Measurements from ENCODE around the gene RAD23A. TPM values are rescaled to one million over a fixed set of nuclear protein-coding genes. Genes with fewer than 3 reads are reported as not detected.

Gene RAD23A
- total and polyA plus RNA-seq, 10 of the 15 experiments (the other 5 are each of a cell fraction or from before 2014, with no cell fraction given): 8.8 to 198 (median 119) TPM

DNA sequence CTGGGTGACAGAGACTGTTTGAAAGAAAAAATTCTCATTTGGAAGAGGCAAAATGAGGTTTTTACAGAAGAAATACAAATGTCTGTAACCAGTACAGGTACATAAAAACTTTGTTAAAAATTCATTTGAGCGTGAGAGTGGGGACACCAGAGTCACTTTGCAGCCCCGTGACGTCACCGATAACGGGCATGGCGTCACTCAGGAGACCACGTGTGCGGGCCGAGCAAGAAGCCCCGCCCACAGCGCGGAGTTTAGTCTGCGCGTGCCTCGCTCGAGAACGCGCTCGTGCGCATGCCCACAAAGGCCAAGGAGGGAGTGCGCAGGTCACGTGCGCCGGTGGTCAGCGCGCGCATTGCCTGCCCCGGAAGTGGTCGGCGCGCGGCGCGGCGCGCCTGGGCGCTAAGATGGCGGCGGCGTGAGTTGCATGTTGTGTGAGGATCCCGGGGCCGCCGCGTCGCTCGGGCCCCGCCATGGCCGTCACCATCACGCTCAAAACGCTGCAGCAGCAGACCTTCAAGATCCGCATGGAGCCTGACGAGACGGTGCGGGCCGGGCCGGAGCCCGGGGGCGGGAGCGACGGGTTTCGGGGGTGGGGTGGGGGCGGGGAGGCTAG lies at the start of gene RAD23A (continued):
- TF ChIP-seq, protein P1, sequence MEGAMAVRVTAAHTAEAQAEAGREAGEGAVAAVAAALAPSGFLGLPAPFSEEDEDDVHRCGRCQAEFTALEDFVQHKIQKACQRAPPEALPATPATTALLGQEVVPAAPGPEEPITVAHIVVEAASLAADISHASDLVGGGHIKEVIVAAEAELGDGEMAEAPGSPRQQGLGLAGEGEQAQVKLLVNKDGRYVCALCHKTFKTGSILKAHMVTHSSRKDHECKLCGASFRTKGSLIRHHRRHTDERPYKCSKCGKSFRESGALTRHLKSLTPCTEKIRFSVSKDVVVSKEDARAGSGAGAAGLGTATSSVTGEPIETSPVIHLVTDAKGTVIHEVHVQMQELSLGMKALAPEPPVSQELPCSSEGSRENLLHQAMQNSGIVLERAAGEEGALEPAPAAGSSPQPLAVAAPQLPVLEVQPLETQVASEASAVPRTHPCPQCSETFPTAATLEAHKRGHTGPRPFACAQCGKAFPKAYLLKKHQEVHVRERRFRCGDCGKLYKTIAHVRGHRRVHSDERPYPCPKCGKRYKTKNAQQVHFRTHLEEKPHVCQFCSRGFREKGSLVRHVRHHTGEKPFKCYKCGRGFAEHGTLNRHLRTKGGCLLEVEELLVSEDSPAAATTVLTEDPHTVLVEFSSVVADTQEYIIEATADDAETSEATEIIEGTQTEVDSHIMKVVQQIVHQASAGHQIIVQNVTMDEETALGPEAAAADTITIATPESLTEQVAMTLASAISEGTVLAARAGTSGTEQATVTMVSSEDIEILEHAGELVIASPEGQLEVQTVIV (IDR thresholded peaks at IDR 0.05; ENCODE audit: borderline replicate concordance, partially characterized antibody): no peak
- peak; percentile 72 for TF ChIP-seq HCFC1 (IDR thresholded peaks at IDR 0.05; ENCODE audit: low read length)
- no peak for TF ChIP-seq YBX1 (IDR thresholded peaks at IDR 0.05)
- TF ChIP-seq IRF4 (IDR thresholded peaks at IDR 0.05; ENCODE audit: low read depth, low read length): 0 out of 2 replicates have a peak, but pooled peaks have one; percentile 10
- TF ChIP-seq SIN3A (IDR thresholded peaks at IDR 0.05; ENCODE audit: low read depth, low read length): peak; percentile 84; the same call in 1 of the 2 replicates
- 0 out of 2 replicates have a peak, but pooled peaks have one; percentile 29 for TF ChIP-seq TARDBP (IDR thresholded peaks at IDR 0.05; ENCODE audit: borderline replicate concordance)
- TF ChIP-seq, protein P2, sequence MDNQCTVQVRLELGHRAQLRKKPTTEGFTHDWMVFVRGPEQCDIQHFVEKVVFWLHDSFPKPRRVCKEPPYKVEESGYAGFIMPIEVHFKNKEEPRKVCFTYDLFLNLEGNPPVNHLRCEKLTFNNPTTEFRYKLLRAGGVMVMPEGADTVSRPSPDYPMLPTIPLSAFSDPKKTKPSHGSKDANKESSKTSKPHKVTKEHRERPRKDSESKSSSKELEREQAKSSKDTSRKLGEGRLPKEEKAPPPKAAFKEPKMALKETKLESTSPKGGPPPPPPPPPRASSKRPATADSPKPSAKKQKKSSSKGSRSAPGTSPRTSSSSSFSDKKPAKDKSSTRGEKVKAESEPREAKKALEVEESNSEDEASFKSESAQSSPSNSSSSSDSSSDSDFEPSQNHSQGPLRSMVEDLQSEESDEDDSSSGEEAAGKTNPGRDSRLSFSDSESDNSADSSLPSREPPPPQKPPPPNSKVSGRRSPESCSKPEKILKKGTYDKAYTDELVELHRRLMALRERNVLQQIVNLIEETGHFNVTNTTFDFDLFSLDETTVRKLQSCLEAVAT (IDR thresholded peaks at IDR 0.05): 0 out of 2 replicates have a peak, but pooled peaks have one; percentile 60
- TF ChIP-seq CREB1 (IDR thresholded peaks at IDR 0.05; ENCODE audit: low read depth): peak; percentile 99
- peak; percentile 97 for TF ChIP-seq MXI1 (IDR thresholded peaks at IDR 0.05; ENCODE audit: low read depth, low read length)
- TF ChIP-seq MEF2A (IDR thresholded peaks at IDR 0.05; ENCODE audit: insufficient read depth, low read depth, low read length): no peak
- TF ChIP-seq RBBP5 (conservative IDR thresholded peaks at IDR 0.05): no peak
- no peak; the same call in 1 of the 2 replicates for TF ChIP-seq FOXM1 (IDR thresholded peaks at IDR 0.05; ENCODE audit: low read depth, low read length)
- TF ChIP-seq RCOR1 (conservative IDR thresholded peaks at IDR 0.05; ENCODE audit: low read depth, low read length): 0 out of 2 replicates have a peak, but pooled peaks have one; percentile 82
- no peak for TF ChIP-seq ZNF207 (IDR thresholded peaks at IDR 0.05; ENCODE audit: borderline replicate concordance)
- TF ChIP-seq, protein P3, sequence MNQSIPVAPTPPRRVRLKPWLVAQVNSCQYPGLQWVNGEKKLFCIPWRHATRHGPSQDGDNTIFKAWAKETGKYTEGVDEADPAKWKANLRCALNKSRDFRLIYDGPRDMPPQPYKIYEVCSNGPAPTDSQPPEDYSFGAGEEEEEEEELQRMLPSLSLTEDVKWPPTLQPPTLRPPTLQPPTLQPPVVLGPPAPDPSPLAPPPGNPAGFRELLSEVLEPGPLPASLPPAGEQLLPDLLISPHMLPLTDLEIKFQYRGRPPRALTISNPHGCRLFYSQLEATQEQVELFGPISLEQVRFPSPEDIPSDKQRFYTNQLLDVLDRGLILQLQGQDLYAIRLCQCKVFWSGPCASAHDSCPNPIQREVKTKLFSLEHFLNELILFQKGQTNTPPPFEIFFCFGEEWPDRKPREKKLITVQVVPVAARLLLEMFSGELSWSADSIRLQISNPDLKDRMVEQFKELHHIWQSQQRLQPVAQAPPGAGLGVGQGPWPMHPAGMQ (IDR thresholded peaks at IDR 0.05; ENCODE audit: borderline replicate concordance): no peak
- no peak for TF ChIP-seq ETV6 (conservative IDR thresholded peaks at IDR 0.05 in 1 of 2, IDR thresholded peaks at IDR 0.05 in 1 of 2; ENCODE audit: borderline replicate concordance in 1 of 2, low read depth in 1 of 2)
- TF ChIP-seq RAD21 (IDR thresholded peaks at IDR 0.05; ENCODE audit: insufficient read depth, low read depth, low read length): no peak
- TF ChIP-seq, protein P4, sequence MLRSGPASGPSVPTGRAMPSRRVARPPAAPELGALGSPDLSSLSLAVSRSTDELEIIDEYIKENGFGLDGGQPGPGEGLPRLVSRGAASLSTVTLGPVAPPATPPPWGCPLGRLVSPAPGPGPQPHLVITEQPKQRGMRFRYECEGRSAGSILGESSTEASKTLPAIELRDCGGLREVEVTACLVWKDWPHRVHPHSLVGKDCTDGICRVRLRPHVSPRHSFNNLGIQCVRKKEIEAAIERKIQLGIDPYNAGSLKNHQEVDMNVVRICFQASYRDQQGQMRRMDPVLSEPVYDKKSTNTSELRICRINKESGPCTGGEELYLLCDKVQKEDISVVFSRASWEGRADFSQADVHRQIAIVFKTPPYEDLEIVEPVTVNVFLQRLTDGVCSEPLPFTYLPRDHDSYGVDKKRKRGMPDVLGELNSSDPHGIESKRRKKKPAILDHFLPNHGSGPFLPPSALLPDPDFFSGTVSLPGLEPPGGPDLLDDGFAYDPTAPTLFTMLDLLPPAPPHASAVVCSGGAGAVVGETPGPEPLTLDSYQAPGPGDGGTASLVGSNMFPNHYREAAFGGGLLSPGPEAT (IDR thresholded peaks at IDR 0.05; ENCODE audit: low read depth): no peak
- TF ChIP-seq ZNF24 (IDR thresholded peaks at IDR 0.05): no peak
- TF ChIP-seq TAF1 (IDR thresholded peaks at IDR 0.05; ENCODE audit: borderline replicate concordance, low read depth, low read length): peak; percentile 98
- no peak for TF ChIP-seq SREBF2 (IDR thresholded peaks at IDR 0.05; ENCODE audit: low read length)
- no peak for TF ChIP-seq MTA2 (IDR thresholded peaks at IDR 0.05; ENCODE audit: low read depth)
- TF ChIP-seq, protein P5, sequence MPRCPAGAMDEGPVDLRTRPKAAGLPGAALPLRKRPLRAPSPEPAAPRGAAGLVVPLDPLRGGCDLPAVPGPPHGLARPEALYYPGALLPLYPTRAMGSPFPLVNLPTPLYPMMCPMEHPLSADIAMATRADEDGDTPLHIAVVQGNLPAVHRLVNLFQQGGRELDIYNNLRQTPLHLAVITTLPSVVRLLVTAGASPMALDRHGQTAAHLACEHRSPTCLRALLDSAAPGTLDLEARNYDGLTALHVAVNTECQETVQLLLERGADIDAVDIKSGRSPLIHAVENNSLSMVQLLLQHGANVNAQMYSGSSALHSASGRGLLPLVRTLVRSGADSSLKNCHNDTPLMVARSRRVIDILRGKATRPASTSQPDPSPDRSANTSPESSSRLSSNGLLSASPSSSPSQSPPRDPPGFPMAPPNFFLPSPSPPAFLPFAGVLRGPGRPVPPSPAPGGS (IDR thresholded peaks at IDR 0.05; ENCODE audit: borderline replicate concordance, insufficient read depth, low read depth, low read length, poor library complexity, severe bottlenecking): peak; percentile 83

Measured in GM12878 (cell line).